Effector CD8-positive, alpha-beta T cell (primary cell): ENCODE data around the gene TBC1D2B.

Source experiments
- DNase-seq: peaks from one replicate; lab custom pipeline; 2025; lab: John Stamatoyannopoulos, UW

The TBC1D2B gene

GRCh38 chr15:78097667-78098066, 20.2 kb upstream of the TBC1D2B start:
- no peak for DNase-seq

GRCh38 chr15:78093242-78094020, 15.9 kb upstream of the TBC1D2B start:
- DNase-seq = no peak

- DNase-seq = no peak
These were observed 14.9 kb upstream of the TBC1D2B start, which contains the start of gene SH2D7 for GRCh38 chr15:78092261-78093041. Gene SH2D7 (plus strand): TSS chr15:78092561. CDS start chr15:78092585, 24 bp downstream.

GRCh38 chr15:78090422-78091063, 13.0 kb upstream of the TBC1D2B start:
- no peak for DNase-seq

- no peak for DNase-seq
These were observed 11.2 kb upstream of the TBC1D2B start for GRCh38 chr15:78088773-78089080.

GRCh38 chr15:78087951-78088772, 10.7 kb upstream of the TBC1D2B start:
- DNase-seq = no peak

GRCh38 chr15:78085928-78086327, 8.4 kb upstream of the TBC1D2B start:
- DNase-seq = no peak

GRCh38 chr15:78084449-78084750, 6.9 kb upstream of the TBC1D2B start:
- no peak for DNase-seq

GRCh38 chr15:78083687-78084448, 6.4 kb upstream of the TBC1D2B start:
- no peak for DNase-seq

GRCh38 chr15:78083186-78083585, 5.7 kb upstream of the TBC1D2B start:
- no peak for DNase-seq

- no peak for DNase-seq
These were observed 5.2 kb upstream of the TBC1D2B start for GRCh38 chr15:78082743-78083110.

- DNase-seq = no peak
These were observed 4.7 kb upstream of the TBC1D2B start for GRCh38 chr15:78082106-78082742.

- no peak for DNase-seq
These were observed 2.6 kb upstream of the TBC1D2B start for GRCh38 chr15:78080088-78080460.

GRCh38 chr15:78079298-78080087, 2.0 kb upstream of the TBC1D2B start:
- DNase-seq = no peak

- no peak for DNase-seq
These were observed 330 bp upstream of the TBC1D2B start for GRCh38 chr15:78077871-78078210.

GRCh38 chr15:78076231-78077052, 1.1 kb downstream of the TBC1D2B start:
- DNase-seq = no peak

- no peak for DNase-seq
These were observed 1.9 kb downstream of the TBC1D2B start for GRCh38 chr15:78075490-78076230.

GRCh38 chr15:78073046-78073787, 4.3 kb downstream of the TBC1D2B start:
- no peak for DNase-seq
